ENCODE data around the gene CLIC4. TPM values are rescaled to one million over a fixed set of nuclear protein-coding genes. Genes with fewer than 3 reads are reported as not detected.

Gene CLIC4
- total and polyA plus RNA-seq, 2 experiments from 2014 or later = 92.5 to 308 TPM

DNA sequence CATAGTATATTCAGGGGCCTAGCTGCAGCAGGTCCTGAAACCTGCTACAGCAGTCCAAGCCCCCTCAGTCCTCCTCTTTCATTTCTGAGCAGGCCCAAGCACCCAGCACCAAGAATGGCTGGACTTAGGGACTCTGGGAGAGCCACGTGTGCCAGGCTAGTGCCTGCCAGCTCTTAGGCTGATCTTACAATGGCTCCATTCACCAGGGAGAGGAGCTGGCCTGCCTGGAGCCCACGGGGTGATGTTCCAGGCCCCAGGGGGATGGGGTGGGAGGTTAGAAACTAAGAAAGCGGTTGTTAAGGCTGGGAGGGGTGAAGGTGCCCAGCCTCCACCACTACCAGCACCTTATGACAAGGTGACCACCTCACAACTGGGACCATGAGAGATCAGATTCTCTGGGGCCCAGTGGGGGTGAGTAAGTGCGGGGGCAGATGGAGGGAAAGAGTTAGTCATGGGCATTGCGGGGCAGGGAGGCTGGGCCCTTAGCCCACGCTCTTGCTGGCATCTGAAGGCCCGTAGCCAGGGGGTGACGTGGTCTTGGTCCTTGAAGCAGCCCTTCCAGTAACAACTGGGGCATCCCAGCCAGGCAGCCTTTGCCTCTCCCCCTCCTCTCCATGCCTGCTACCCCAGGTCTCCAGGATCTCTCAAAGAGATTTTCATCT is 30.3 kb upstream of the CLIC4 start:
- H3K27ac ChIP-seq (ENCODE audit: low read depth) = no peak overlapping the region
- H3K36me3 Mint-ChIP-seq (ENCODE audit: low read depth) = no peaks in the 10 kb centered on the region
- no peaks in the 10 kb centered on the region for H4K20me1 ChIP-seq (replicated peaks; ENCODE audit: insufficient read depth)
- H3K27me3 ChIP-seq (ENCODE audit: insufficient read depth) = no peaks in the 10 kb centered on the region
- H3F3A ChIP-seq (replicated peaks; ENCODE audit: low read depth) = no peaks in the 10 kb centered on the region
- TF ChIP-seq REST (IDR thresholded peaks at IDR 0.05; ENCODE audit: unreplicated experiment) (no peak), POLR2AphosphoS5 (IDR thresholded peaks at IDR 0.05; ENCODE audit: low read depth) (no peak), JUNB (IDR thresholded peaks at IDR 0.05; ENCODE audit: unreplicated experiment) (no peak), EZH2 (IDR thresholded peaks at IDR 0.05; ENCODE audit: low read depth, unreplicated experiment) (no peak), EZH2phosphoT487 (IDR thresholded peaks at IDR 0.05; ENCODE audit: unreplicated experiment) (no peak), CREB1 (CRISPR knock-in tag; IDR thresholded peaks at IDR 0.05; ENCODE audit: low read depth) (no peak), ZNF114 (CRISPR knock-in tag; IDR thresholded peaks at IDR 0.05) (no peak), ETS1 (IDR thresholded peaks at IDR 0.05) (no peak), ZNF462 (CRISPR knock-in tag; IDR thresholded peaks at IDR 0.05) (no peak), CTCF (conservative IDR thresholded peaks at IDR 0.05; ENCODE audit: low read depth in 2 of 2) (no peak), ZNF331 (CRISPR knock-in tag; IDR thresholded peaks at IDR 0.05; ENCODE audit: low read depth) (no peak), STAT1 (IDR thresholded peaks at IDR 0.05; ENCODE audit: unreplicated experiment) (no peak)
- no peaks in the 10 kb centered on the region for H3K4me1 ChIP-seq (ENCODE audit: insufficient read depth)
- H3K4me3 ChIP-seq = no peak overlapping the region
- H3K27ac Mint-ChIP-seq = no peak overlapping the region
- H3K36me3 ChIP-seq (ENCODE audit: insufficient read depth) = no peaks in the 10 kb centered on the region
- H3K27me3 Mint-ChIP-seq (ENCODE audit: insufficient read depth, low read depth, poor library complexity) = peaks cover 9% of the 10 kb centered on the region
- ATAC-seq (no peak), DNase-seq (ENCODE audit: low spot score) (no peak)
- H3K4me3 Mint-ChIP-seq = no peak overlapping the region
- H3K4me2 ChIP-seq = no peak overlapping the region
- no peaks in the 10 kb centered on the region for H3K9me2 ChIP-seq (ENCODE audit: insufficient read depth)
- H3K9me3 Mint-ChIP-seq = no peaks in the 10 kb centered on the region
- no peaks in the 10 kb centered on the region; the same call in 2 of the 3 replicates for H3K4me1 Mint-ChIP-seq
- H3K79me2 ChIP-seq (replicated peaks; ENCODE audit: insufficient read depth) = no peaks in the 10 kb centered on the region
- H2AFZ ChIP-seq = no peak overlapping the region

All from GM23338 (cell line).